ENCODE measurements around the gene TEAD1. TPM values are rescaled to one million over a fixed set of nuclear protein-coding genes. Genes with fewer than 3 reads are reported as not detected.

Gene TEAD1
- total RNA-seq, 2 donors from 2014 or later: 89.6 to 93.8 TPM

DNA sequence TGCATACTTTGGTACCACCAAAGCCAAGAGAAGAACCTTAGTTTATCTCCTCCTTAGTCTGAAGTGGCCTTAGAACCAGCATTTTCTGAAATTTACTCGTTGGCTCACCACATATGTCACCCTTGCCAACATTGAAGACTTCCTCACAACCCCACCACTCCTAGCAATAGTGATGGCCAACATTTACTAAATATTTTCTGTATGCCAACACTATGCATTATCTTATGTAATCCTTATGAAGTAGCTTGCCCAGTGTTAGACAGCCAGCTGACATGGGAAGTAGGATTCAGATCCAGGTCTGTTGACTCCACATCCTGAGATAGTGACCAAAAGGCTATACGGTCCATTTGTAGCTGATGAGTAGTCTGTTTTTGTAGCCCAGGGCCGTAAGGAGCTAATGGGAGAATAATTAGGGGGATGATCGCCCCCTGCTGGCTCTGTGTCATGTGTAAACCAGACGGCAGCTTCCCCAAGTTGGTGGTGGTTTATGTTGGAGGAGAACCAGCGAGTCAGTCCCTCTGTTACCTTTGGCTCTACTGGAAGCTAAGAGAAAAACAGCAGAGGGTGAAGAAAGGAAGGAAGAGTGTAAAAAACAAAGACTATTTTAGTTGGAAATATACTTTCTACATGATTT, 214.4 kb downstream of the TEAD1 start:
- DNase-seq (peak; percentile 92), ATAC-seq (peak; percentile 90 to 91)
- intact Hi-C loops (cut with DNase I): loop anchor here in 1 of 2 donors (5.0 kb wide), 1 partner anchor 216 kb away; the partner anchor contains the start of gene TEAD1

DNA sequence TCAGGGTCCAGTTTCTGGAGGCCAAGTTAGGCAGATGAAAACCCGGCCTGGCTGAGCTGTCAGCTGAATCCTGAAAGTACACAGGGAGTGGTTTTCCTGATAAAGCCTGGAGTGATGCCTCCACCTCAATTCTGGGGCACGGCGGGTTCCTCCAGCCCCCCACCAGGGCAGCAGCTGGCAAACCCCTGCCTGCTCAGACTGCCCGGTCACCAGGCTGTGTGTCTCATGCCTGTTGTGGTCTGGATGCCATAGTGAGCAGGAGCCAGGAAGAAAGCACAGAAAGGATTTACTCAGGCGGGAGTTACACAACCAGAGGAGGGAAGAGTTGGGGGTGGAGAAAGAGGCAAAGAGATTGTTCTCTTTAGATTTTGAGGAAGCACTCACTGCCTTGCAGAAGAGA, 215.0 kb downstream of the TEAD1 start:
- DNase-seq (peak; percentile 46), ATAC-seq (peak; percentile 69 to 76)

GRCh38 chr11:12890476-12890875, 216.3 kb downstream of the TEAD1 start:
- no peak for ATAC-seq
- no peak for DNase-seq
- intact Hi-C loops (cut with DNase I): loop anchor here (5.0 to 10.0 kb wide), 3 partner anchors 216 to 558 kb away; partner anchors contain the start of gene TEAD1 (in 1 of the 2)

More for the DNA sequence above, 215.0 kb downstream of the TEAD1 start:
- intact Hi-C loops (cut with DNase I): loop anchor here in 1 of 2 donors (5.0 kb wide), 1 partner anchor 217 kb away; the partner anchor contains the start of gene TEAD1

GRCh38 chr11:12893787-12894672, 219.8 kb downstream of the TEAD1 start:
- intact Hi-C loops (cut with DNase I): loop anchor here (2.0 to 10.0 kb wide), 5 partner anchors 219 to 563 kb away; partner anchors contain the start of gene TEAD1 (in 1 of the 2)
- peak; percentile 17 to 54 for ATAC-seq
- peak; percentile 55 for DNase-seq

- DNase-seq: no peak
- intact Hi-C loops (cut with DNase I): loop anchor here in 1 of 2 donors (10.0 kb wide), 1 partner anchor 223 kb away; the partner anchor contains the start of gene TEAD1
- peak; percentile 74 to 76 for ATAC-seq
Observed at GRCh38 chr11:12897390-12897789, 223.2 kb downstream of the TEAD1 start.

- intact Hi-C loops (cut with DNase I): loop anchor here in 1 of 2 donors (10.0 kb wide), 1 partner anchor 223 kb away; the partner anchor contains the start of gene TEAD1
- peak; percentile 39 to 59 for ATAC-seq
Observed at GRCh38 chr11:12897867-12898266, 223.6 kb downstream of the TEAD1 start.

GRCh38 chr11:12900496-12900895, 226.3 kb downstream of the TEAD1 start:
- intact Hi-C loops (cut with DNase I): no loop called here
- ATAC-seq (peak; percentile 75 to 78), DNase-seq (no peak)

More at GRCh38 chr11:12897867-12898266, 223.6 kb downstream of the TEAD1 start:
- DNase-seq: no peak

- DNase-seq: no peak
- intact Hi-C loops (cut with DNase I): no loop called here
- ATAC-seq: no peak
Observed at GRCh38 chr11:12901272-12901671, 227.1 kb downstream of the TEAD1 start.

GRCh38 chr11:12901874-12902481, 227.8 kb downstream of the TEAD1 start:
- intact Hi-C loops (cut with DNase I): no loop called here
- DNase-seq: no peak
- no peak for ATAC-seq

DNA sequence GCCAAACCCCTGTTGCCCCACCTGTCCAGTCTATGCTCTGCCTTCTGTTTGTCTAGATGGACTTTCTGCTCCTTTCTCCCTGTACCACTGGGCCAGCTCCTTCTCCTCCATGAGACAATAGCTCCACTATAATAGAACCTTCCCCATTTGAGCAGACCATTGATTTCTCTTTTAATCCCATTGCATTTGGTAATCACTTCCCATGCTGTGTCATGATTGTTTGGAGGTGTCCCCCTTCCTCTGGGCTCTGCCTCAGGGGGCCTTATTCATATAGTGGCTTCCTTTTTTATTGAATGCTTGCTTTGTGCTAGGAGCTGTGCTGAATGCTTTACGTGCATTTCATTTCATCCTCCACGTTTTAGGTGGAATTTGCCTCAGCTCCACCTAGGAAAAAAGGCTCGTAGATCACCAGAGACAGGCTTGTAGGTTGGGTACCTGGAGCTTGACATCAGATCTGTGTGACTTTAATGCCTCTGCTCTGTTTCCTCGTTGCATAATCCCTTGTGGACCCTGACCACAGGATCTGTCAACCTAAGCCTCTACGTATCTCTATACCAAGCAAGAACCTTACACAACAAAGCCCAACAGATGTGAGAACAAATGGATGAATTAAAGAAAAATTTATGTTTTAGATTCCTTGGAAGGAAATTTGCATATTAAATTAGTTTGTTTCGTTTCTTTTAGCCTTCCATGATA, 228.7 kb downstream of the TEAD1 start:
- intact Hi-C loops (cut with DNase I): no loop called here
- ATAC-seq (no peak), DNase-seq (no peak)

GRCh38 chr11:12905435-12905834, 231.2 kb downstream of the TEAD1 start:
- intact Hi-C loops (cut with DNase I): no loop called here
- ATAC-seq: no peak

DNA sequence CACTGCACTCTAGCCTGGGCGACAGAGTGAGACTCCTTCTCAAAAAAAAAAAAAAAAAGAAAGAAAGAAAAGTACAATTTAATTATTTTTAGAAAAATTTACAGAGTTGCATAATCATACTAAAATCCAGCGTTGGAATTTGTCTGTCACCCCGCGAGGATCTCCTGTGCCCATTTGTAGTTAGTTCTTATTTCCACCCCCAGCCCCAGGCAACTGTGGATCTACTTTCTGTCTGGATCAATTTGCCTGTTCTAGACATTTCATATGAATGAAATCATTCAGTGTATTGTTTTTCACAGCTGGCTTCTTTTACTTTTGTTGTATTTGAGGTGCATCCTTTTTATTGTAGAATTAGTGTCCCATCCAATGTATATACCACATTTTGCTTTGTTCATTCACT, 232.3 kb downstream of the TEAD1 start:
- ATAC-seq: no peak
- intact Hi-C loops (cut with DNase I): no loop called here
- DNase-seq: no peak

More at GRCh38 chr11:12905435-12905834, 231.2 kb downstream of the TEAD1 start:
- no peak for DNase-seq

DNA sequence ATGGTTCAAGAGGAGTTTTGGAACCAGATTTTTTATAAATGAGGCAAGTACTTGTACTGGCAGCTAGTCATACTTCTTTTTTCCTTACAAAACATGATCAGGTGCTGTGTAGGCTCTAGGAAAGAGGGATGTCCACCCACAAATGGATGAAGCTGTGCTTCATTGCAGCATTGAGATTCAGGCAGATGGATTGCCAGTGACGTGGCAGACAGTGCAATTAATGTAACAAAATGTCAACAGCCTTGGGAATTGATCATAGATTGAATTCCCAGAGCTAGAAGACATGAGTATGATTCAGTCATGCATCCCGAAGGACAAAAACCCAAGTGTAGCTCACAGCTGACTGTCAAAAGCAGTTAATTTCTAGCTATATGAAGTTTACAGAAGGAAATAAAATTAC, 235.7 kb downstream of the TEAD1 start:
- intact Hi-C loops (cut with DNase I): no loop called here
- DNase-seq (no peak), ATAC-seq (no peak)

DNA sequence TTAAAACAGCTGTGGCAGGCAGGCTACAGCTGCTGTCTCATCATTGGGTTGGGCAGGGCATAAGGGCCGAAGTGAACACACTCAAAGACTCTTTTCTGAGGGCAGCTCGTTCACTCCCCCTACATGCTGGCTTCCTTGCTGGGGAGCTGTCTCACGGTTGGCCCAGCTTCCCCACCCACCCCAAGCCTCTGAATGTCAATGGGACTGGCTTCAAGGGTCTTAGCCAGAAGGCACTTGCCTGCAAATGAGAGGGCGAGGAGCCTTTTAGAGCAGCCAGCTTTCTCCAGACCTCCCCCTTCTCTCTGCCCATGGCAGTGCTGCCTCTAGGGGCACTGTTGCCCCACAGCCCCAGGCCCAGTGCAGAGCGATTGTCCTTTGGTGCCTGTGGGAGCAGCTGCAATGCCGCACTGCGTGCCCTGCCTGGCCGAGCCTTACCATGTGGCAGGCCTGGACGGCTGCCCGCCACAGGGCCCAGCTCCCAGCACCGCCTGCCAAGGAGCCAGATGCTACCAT, 240.2 kb downstream of the TEAD1 start:
- peak; percentile 70 for DNase-seq
- intact Hi-C loops (cut with DNase I): no loop called here

DNA sequence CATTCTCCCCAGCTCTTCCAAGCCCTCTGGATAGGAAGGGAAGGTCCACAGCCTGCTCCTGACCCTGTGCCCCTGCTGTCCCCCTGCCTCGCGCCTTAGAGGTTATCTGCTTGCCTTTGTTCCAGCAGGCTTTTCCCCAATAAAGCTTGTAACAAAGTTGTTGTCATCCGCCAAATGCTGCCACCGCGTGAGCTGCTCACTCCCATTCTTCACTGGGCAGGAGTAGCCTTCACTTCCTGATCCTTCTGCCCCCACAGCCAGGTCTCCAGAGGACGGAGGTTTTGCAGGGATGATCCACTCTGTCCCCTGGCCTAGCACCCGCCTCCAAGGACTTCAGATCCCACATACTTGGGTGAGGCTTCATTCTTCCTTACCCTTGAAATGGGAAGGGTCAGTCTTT, 240.9 kb downstream of the TEAD1 start:
- intact Hi-C loops (cut with DNase I): no loop called here
- ATAC-seq (peak; percentile 2 to 10), DNase-seq (no peak)

More for the DNA sequence above, 240.2 kb downstream of the TEAD1 start:
- peak; percentile 96 to 98 for ATAC-seq

DNA sequence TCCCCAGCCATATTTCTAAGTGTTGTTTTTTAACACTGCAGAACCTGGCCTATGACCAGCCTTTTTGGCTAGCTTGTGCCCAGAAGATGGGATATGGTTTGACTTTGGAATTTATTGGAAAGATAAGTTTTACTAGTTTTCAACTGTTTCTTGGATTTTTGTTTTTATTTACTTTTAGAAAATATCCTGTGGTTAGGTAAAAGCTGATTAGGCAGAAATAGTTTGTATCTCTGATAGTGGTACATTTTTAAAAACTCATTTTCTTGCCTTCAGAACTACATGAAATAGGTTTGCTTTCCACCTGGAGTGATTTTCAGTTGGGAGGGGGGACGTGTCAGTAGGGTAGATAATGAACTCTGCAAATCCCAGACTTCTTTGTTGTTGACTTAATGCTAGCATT, 243.6 kb downstream of the TEAD1 start:
- intact Hi-C loops (cut with DNase I): no loop called here
- DNase-seq: no peak

GRCh38 chr11:12918667-12919066, 244.4 kb downstream of the TEAD1 start:
- ATAC-seq: no peak
- DNase-seq: no peak
- intact Hi-C loops (cut with DNase I): no loop called here

More for the DNA sequence above, 243.6 kb downstream of the TEAD1 start:
- ATAC-seq: no peak

DNA sequence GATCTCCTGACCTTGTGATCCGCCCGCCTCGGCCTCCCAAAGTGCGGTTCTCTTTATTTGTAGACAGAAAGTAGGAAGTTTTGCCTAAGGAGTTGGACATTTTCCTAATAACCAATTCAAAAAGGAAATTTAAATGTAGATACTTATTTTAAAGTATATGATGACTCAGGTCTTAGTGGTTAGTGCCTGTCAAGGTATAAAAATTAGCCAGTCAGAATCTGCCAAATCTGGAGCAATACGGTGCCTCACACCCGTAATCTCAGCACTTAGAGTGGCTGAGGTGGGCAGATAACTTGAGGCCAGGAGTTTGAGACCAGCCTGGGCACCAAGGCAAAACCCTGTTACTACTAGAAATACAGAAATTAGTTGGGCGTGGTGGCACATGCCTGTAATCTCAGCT, 248.2 kb downstream of the TEAD1 start:
- no peak for ATAC-seq
- intact Hi-C loops (cut with DNase I): no loop called here
- DNase-seq: no peak
